ENCODE results near the gene PLEKHA6.

PLEKHA6 gene

GRCh38 chr1:204203206-204203767 lies 156.4 kb downstream of the PLEKHA6 start:
- DNase-seq: no peak

DNA sequence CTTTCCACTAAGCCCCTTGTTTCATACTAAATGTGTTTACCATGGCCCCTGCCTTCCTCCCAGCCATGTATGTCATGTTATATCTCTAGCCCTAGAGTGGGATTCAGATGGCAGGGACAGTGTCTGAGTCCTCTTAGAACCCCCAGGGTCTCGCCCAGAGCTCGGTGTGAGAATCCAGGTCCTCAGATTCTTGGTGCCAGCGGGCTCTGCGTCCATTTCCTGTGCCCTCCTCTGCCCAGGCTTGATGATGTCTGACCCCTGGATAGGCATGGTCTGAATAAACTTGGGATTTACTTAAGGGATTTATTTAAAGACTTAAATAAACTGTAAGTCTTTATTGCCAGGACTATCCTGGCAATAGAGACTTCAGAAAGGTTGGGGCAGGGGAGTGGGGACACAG lies 157.2 kb downstream of the PLEKHA6 start:
- DNase-seq: no peak

DNA sequence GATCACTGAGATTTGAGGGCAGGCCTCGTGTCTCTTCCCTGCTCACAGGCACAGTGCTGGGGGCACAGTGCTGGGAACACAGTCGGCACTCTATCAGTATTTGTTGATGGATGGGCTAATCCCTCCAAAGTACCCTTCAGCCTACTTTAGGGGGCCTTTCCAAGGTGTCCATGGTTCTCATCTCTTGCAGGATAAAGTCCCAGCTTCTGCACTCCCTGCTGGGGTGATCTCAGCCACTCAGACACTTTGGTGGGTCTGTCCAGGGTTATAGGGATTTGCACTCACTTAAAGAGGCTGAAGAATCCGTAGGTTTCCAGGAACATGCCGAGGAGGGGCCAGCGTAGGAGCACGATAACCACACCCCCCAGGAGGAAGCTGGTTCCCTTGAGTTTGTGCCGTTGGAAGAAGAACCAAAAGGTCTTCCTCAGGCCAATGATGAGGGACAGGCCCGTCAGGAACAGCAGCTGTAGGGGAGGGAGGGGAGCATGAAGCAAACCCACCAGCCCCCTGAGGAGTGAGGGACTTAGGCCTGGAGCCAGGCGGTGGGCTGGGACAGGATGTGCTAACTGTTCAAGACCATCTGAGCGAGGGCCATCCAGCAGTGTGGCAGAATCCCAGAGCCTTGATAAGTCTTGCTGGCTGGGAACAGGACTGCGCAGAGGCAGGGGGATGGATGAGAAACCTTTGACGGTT lies 158.2 kb downstream of the PLEKHA6 start:
- DNase-seq: no peak

GRCh38 chr1:204199579-204199978 lies 160.2 kb downstream of the PLEKHA6 start:
- no peak for DNase-seq

- DNase-seq: peak in 1 of 2 experiments; percentile 26
Observed at GRCh38 chr1:204198348-204199340, 161.1 kb downstream of the PLEKHA6 start.

GRCh38 chr1:204197068-204197467 lies 162.7 kb downstream of the PLEKHA6 start:
- DNase-seq: no peak

DNA sequence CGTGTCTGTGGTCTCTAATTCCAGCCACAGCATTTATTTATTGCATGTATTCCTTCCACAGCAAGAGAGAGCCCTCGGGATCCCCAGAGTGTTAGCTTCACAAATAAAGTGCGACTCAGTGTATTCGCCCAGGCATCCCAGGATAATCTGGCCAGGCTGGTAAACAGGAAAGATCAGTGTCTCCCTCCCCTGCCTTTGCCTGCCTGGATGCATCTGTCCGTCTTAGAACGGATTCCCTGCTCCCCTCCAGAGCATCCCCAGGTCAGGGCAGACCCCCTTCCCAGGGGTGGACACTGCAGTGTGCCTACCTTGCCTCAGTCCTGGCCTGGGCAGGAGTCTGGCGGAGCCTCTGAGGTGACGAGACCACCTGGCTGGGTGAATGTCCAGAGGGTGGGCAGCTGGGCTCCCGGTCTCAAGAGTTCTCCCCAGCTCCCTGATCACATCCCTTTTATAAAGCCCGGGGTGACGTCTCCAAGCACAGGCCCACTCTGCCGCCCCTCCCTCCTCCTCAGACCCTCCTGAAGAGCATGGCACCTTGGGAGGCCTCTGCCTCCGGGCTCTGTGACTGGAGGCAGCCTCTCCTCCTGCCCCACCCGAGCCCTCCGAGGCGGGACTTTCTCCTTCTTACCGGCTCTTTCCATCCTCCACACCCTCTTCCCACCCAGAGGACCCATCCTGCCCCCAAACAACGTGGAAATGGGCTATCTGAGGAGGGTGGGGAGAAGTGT lies 163.5 kb downstream of the PLEKHA6 start, which contains the start of gene KISS1:
TSS of gene KISS1 (minus strand) at position 424 of the 728 bp plus-strand sequence. CDS start 3,615 bp downstream, outside the sequence.
- DNase-seq: no peak

GRCh38 chr1:204194771-204195170 lies 165.0 kb downstream of the PLEKHA6 start:
- no peak for DNase-seq

DNA sequence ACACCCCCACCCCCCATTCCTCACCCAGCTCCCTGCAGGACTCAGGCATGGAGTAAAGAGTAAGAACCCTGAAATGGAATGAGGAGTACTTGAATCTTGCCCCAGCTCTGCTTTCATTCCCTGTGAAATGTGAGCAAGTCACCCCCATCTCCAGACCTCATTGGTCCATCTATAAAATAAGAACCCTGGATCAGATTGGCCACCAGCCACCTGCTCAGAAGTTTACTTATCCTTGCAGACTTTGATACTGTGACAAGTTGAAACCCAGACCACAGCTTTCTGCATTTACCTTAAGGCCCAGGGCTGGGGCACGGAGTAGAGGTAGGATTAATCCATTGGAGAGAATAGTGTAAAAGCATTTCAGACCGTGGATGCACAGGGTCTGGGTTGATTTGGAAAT lies 165.6 kb downstream of the PLEKHA6 start:
- DNase-seq: no peak

GRCh38 chr1:204192589-204193352 lies 167.0 kb downstream of the PLEKHA6 start:
- DNase-seq: no peak

- DNase-seq: no peak
Observed at GRCh38 chr1:204192046-204192445, 167.7 kb downstream of the PLEKHA6 start.

DNA sequence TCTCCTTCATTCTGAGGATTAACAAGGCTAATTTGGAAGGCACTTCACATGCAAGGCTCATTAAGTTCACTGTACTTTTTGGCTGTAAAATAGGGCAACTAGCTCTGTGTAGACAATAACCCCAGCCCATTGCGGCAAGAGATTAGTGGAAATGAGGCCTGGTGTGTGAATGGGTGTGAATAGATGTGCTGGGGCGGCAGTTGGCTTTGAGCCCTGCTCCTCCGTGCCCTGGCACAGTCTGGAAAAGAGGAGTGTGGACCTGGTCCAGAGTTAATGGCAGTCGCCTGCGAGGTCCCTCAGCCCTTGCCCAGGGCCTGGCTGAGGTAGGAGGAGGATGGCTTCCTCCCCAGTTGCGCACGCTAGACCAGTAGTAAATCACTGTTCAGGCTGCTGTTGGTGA lies 168.3 kb downstream of the PLEKHA6 start:
- DNase-seq: no peak

- DNase-seq: peak; percentile 9 to 68
Observed at GRCh38 chr1:204190212-204191211, 169.2 kb downstream of the PLEKHA6 start.

GRCh38 chr1:204188959-204189639 lies 170.6 kb downstream of the PLEKHA6 start:
- no peak for DNase-seq

DNA sequence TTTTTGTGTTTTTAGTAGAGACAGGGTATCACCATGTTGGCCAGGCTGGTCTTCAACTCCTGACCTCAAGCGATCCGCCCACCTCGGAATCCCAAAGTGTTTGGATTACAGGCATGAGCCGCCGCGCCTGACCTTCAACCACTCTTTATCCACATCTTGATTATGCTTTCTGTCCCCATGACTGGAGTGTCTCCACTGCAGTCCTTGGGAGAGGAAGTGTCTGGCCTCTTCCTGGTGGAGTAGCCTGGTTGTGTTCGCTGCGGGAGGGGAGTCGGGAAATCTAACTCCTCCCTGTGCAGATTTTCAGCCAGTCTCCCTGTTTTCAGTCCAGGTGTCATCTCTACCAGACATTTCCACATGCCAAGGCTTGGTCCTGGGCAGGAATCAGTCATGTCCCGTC lies 173.1 kb downstream of the PLEKHA6 start:
- DNase-seq: no peak

GRCh38 chr1:204181116-204181515 lies 178.6 kb downstream of the PLEKHA6 start:
- DNase-seq: no peak

DNA sequence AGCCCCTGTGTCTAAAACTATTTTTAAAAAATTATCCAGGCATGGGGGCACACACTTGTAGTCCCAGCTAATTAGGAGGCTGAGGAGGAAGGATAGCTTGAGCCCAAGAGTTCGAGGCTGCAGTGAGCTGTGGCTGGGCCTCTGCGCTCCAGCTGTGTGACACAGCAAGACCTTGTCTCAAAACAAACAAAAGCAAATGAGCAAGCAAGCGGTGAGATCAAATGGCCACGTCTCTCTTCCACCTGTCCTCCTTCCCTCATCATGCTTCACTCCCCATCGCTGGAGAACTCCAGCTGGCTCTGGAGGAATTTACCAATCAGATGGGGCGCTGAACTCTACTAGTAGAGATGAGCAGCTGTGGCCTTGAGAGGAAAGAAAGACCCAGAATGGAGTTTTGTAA lies 179.6 kb downstream of the PLEKHA6 start:
- DNase-seq: peak in 1 of 2 experiments; percentile 13

- no peak for DNase-seq
Observed at GRCh38 chr1:204178487-204179281, 181.0 kb downstream of the PLEKHA6 start.

DNA sequence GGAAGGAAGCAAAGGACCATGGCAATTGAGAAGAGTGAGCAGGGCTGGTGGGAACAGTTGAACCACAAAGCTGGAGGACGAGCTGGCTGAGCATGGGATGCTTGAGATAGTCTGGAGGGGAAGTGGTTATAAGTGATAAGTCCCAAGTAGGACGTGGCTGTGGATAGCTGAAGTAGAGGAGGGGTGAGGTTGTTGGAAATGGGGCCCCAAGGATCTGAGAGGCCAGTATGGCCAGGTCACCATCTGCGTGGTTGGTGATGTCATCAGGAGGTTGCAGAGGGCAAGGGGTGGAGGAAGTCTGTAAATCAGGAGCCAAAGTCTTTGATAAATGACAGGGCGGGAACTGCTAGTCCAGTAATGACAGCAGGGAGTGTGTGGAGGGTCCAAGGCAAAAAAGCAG lies 182.6 kb downstream of the PLEKHA6 start:
- no peak for DNase-seq

Data from NCI-H526 (cell line).